GM13976 (cell line): Measurements from ENCODE around the gene STK25.

Source experiments
- DNase-seq: peaks from one replicate; pipeline ENCODE4 v3.0.0; 2012; ENCODE audit warnings: low spot score
- in situ Hi-C: fragments of 300-500 bp; cut with MboI; formaldehyde crosslinking; loops from one replicate; pipeline ENCODE4 v1.12.0; 2022; ENCODE audit warnings: low sequenced_read_pairs, mixed read lengths, inconsistent platforms; ENCODE audit not compliant: unreplicated experiment
- TF ChIP-seq, protein P1 (sequence below): IDR thresholded peaks from 2 replicates; pipeline ENCODE4 v1.5.1; 2012; ENCODE audit warnings: borderline replicate concordance, mild to moderate bottlenecking; ENCODE audit not compliant: insufficient read depth; ENCODE audit errors: extremely low read depth, missing control alignments, control extremely low read depth

The STK25 gene

DNA sequence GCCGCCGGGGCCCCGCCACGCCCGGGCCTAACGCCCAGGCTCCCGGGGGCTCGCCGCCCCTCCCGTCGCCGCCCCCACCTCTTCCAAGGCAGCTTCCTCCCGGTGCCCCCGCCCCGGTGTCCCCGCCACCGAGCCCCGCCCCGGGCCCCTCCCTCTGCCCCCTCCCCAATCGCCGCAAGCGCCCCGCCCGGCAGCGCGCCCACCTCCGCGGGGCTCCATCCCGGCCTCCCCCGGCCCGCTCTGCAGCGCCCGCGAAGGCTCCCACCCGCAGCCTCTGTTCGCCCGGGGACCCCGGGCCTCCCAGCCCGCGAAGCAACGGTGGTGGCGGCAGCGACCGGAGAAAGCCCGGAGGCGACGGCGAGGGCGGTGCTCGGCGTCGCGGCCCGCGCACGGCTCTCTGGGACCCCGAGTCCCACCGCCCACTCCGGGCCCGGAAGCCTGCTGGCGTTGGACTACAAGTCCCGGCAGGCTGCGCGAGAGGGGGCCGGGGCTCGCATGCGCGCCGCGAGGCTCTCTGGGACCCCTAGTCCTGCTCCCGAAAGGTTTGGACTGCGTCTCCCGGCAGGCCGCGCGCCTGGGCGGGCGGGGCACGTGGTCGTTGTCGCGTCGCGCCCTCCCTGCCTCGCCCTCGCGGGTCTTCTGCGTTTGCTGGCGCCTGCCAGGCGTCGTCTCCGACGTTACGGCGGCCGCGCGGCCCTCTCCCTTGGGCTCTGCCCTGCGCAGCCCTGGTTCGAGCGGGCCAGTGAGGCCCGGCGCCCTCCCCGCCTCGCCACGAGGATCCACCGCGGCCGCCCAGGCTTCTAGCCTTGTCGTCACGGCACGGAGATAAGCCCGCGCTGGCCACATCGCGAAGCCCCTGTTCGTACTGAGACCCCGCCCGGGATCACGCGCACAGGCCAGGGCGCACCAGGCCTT, at the start of gene STK25:
STK25 (minus strand) TSS at position 345 of the 915 bp plus-strand sequence. CDS start 549 bp downstream, outside the sequence.
- peak; percentile 99 for DNase-seq
- TF ChIP-seq, protein P1, sequence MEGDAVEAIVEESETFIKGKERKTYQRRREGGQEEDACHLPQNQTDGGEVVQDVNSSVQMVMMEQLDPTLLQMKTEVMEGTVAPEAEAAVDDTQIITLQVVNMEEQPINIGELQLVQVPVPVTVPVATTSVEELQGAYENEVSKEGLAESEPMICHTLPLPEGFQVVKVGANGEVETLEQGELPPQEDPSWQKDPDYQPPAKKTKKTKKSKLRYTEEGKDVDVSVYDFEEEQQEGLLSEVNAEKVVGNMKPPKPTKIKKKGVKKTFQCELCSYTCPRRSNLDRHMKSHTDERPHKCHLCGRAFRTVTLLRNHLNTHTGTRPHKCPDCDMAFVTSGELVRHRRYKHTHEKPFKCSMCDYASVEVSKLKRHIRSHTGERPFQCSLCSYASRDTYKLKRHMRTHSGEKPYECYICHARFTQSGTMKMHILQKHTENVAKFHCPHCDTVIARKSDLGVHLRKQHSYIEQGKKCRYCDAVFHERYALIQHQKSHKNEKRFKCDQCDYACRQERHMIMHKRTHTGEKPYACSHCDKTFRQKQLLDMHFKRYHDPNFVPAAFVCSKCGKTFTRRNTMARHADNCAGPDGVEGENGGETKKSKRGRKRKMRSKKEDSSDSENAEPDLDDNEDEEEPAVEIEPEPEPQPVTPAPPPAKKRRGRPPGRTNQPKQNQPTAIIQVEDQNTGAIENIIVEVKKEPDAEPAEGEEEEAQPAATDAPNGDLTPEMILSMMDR = no peak
- in situ Hi-C loops = no loop called here

- no peak for DNase-seq
- TF ChIP-seq, protein P1 = no peak
- in situ Hi-C loops = no loop called here
Observed at GRCh38 chr2:241556746-241557145, 48.4 kb upstream of the STK25 start.

GRCh38 chr2:241555711-241556110, 47.3 kb upstream of the STK25 start:
- TF ChIP-seq, protein P1 = no peak
- in situ Hi-C loops = no loop called here
- no peak for DNase-seq

GRCh38 chr2:241554610-241555322, 46.4 kb upstream of the STK25 start:
- TF ChIP-seq, protein P1 = no peak
- in situ Hi-C loops = no loop called here
- DNase-seq = no peak

GRCh38 chr2:241553981-241554380, 45.6 kb upstream of the STK25 start:
- TF ChIP-seq, protein P1 = no peak
- no peak for DNase-seq
- in situ Hi-C loops = no loop called here

DNA sequence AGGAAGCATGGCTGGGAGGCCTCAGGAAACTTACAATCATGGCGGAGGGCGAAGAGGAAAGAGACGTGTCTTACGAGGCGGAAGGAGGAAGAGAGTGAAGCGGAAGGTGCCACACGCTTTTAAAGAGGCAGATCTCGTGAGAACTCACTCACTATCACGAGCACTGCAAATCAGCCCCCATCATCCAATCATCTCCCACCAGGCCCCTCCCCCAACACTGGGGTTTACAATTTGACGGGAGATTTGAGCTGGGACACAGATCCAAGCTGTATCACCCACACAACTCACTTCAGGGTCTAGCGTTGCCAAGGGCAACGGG, 45.1 kb upstream of the STK25 start:
- DNase-seq = no peak
- in situ Hi-C loops = no loop called here
- TF ChIP-seq, protein P1 = no peak
